B cell (primary cell): ENCODE data around the gene DPM2. TPM values are rescaled to one million over a fixed set of nuclear protein-coding genes. Genes with fewer than 3 reads are reported as not detected.

Experiments used
- ATAC-seq: fragments of 200-7000 bp; cut with Tn5 transposase; one replicate; pipeline ENCODE4 v1.10.0; 2021; ENCODE audit warnings: low read depth, mild to moderate bottlenecking, moderate number of reproducible peaks, moderate library complexity
- CTCF ChIA-PET: fragments of 350-600 bp; sonication (Branson Sonifier 250); formaldehyde crosslinking; loops from one replicate; lab custom pipeline; 2021; ENCODE audit warnings: antibody characterized with exemption, inconsistent platforms; lab: Charles Lee
- POLR2A ChIA-PET: fragments of 350-600 bp; sonication (Branson Sonifier 250); formaldehyde crosslinking; loops from one replicate; lab custom pipeline; 2021; ENCODE audit warnings: antibody characterized with exemption; lab: Charles Lee
- DNase-seq: peaks from one replicate; pipeline ENCODE4 v3.0.0; 2013
- H2AFZ ChIP-seq: 2 replicates; pipeline ENCODE4 v1.6.1; 2012; ENCODE audit warnings: mild to moderate bottlenecking, low read depth, low read length; ENCODE audit not compliant: insufficient read depth, poor library complexity, severe bottlenecking
- H3K27ac ChIP-seq, 2 donors: 1 replicate in 1 of 2; 2 replicates in 1 of 2; pipeline ENCODE4 v1.5.1; 2012 to 2013; ENCODE audit warnings: low read length in 2 of 2, mild to moderate bottlenecking in 2 of 2, moderate library complexity in 1 of 2
- H3K27me3 ChIP-seq, 4 experiments: fragments of 200-600 bp in 1 of 4; sonication (generic) in 1 of 4; replicated peaks in 1 of 4; 1 replicate in 2 of 4; 2 replicates in 2 of 4; pipeline versions ENCODE4 v1.6.1 to v1.7.0; 2013 to 2016; ENCODE audit warnings: low read length in 3 of 4, mild to moderate bottlenecking in 2 of 4, mixed read lengths in 1 of 4, moderate library complexity in 1 of 4; ENCODE audit not compliant: insufficient read depth in 4 of 4, control insufficient read depth in 3 of 4; ENCODE audit errors: control extremely low read depth in 1 of 4
- H3K36me3 ChIP-seq, 2 experiments: replicated peaks in 1 of 2; 1 replicate in 1 of 2; 2 replicates in 1 of 2; pipeline versions ENCODE4 v1.6.1 to v1.7.1; 2013; ENCODE audit warnings: low read length in 1 of 2; ENCODE audit not compliant: insufficient read depth in 2 of 2, control insufficient read depth in 1 of 2; ENCODE audit errors: control extremely low read depth in 1 of 2, extremely low read depth in 1 of 2
- H3K4me1 ChIP-seq, 2 donors: fragments of 200-600 bp in 1 of 2; sonication (generic) in 1 of 2; 1 replicate in 1 of 2; 2 replicates in 1 of 2; pipeline versions ENCODE4 v1.5.1 to v1.6.1; 2013 to 2017; ENCODE audit warnings: low read length in 2 of 2; ENCODE audit not compliant: control insufficient read depth in 2 of 2, insufficient read depth in 2 of 2
- H3K4me2 ChIP-seq: replicated peaks from 2 replicates; pipeline ENCODE3; 2012; ENCODE audit warnings: mild to moderate bottlenecking, low read depth, low read length; ENCODE audit not compliant: poor library complexity, severe bottlenecking
- H3K4me3 ChIP-seq, 5 experiments: fragments of 200-600 bp in 1 of 5; sonication (generic) in 1 of 5; 1 replicate in 3 of 5; 2 replicates in 2 of 5; pipeline versions ENCODE4 v1.5.1 to v1.7.0; 2011 to 2016; ENCODE audit warnings: low read length in 4 of 5, mild to moderate bottlenecking in 4 of 5, low read depth in 2 of 5, control low read depth in 1 of 5, moderate library complexity in 1 of 5; ENCODE audit not compliant: insufficient read depth in 1 of 5; ENCODE audit errors: control extremely low read depth in 1 of 5, extremely low read depth in 1 of 5
- H3K79me2 ChIP-seq: fragments of 200-600 bp; sonication (generic); one replicate; pipeline ENCODE4 v1.6.0; 2016; ENCODE audit warnings: low read length; ENCODE audit not compliant: control insufficient read depth, insufficient read depth
- H3K9ac ChIP-seq: fragments of 200-600 bp; sonication (generic); 2 replicates; pipeline ENCODE4 v1.6.1; 2017; ENCODE audit warnings: mild to moderate bottlenecking, low read length, moderate library complexity
- H3K9me3 ChIP-seq, 3 donors: one replicate each; pipeline versions ENCODE4 v1.6.1 to v1.7.1; 2013; ENCODE audit warnings: low read length in 2 of 3; ENCODE audit not compliant: control insufficient read depth in 2 of 3, insufficient read depth in 1 of 3; ENCODE audit errors: control extremely low read depth in 1 of 3
- H4K20me1 ChIP-seq: 2 replicates; pipeline ENCODE4 v1.6.0; 2012; ENCODE audit warnings: mild to moderate bottlenecking, low read length; ENCODE audit not compliant: insufficient read depth, control insufficient read depth, poor library complexity, severe bottlenecking
- H3K27ac Mint-ChIP-seq: one replicate; pipeline ENCODE4 v1.8.0; 2021; ENCODE audit warnings: mixed read lengths
- H3K27me3 Mint-ChIP-seq: one replicate; pipeline ENCODE4 v1.8.0; 2021; ENCODE audit warnings: mixed read lengths
- H3K4me1 Mint-ChIP-seq: one replicate; pipeline ENCODE4 v1.8.0; 2021; ENCODE audit warnings: mixed read lengths
- H3K4me3 Mint-ChIP-seq: one replicate; pipeline ENCODE4 v1.8.0; 2021; ENCODE audit warnings: mixed read lengths
- H3K9me3 Mint-ChIP-seq: one replicate; pipeline ENCODE4 v1.8.0; 2022; ENCODE audit warnings: mixed read lengths; ENCODE audit not compliant: insufficient read depth
- CTCF ChIP-seq: fragments of 200-600 bp; IDR thresholded peaks from one replicate; pipeline ENCODE4 v1.8.0; 2022; ENCODE audit warnings: antibody characterized with exemption, mild to moderate bottlenecking
- EZH2 ChIP-seq: IDR thresholded peaks from 2 replicates; pipeline ENCODE4 v1.6.1; 2012; ENCODE audit warnings: borderline replicate concordance, low read depth, mild to moderate bottlenecking, moderate library complexity, low read length; ENCODE audit not compliant: insufficient read depth, poor library complexity, severe bottlenecking
- WGBS: methylation state at CpG from one replicate; pipeline ENCODE4 v1.1.5; 2013; ENCODE audit warnings: missing lambda C conversion rate; ENCODE audit not compliant: insufficient coverage; 5-methylcytosine and 5-hydroxymethylcytosine counted together
- intact Hi-C: fragments of 100-400 bp; cut with micrococcal nuclease; formaldehyde crosslinking; loops from one replicate; pipeline ENCODE4 v1.10.0; 2022
- polyA plus RNA-seq: library from polyadenylated mRNA; depleted of rRNA; stranded (reverse); fragments of >200 nt; gene quantifications from 2 replicates; pipeline ENCODE4 v1.2.3, GENCODE V29; 2012
- total RNA-seq, 2 donors: library from RNA; stranded (reverse); fragments of 120-200 nt in 1 of 2; gene quantifications; 1 replicate in 1 of 2; 2 replicates in 1 of 2; pipeline versions ENCODE4 v1.2.3 to v1.2.4, GENCODE V29; 2013 to 2022

DPM2 gene
- total and polyA plus RNA-seq, 2 donors (not counting 1 experiment from before 2014, with no cell fraction given) = 34.1 to 42.9 TPM

- no peaks in the 10 kb centered on the region for H3K9me3 ChIP-seq
- DNase-seq (peak; percentile 40), ATAC-seq (no peak)
- Mint-ChIP-seq H3K27ac (peak overlapping the region; percentile 82), H3K4me3 (peak overlapping the region; percentile 86), H3K27me3 (no peaks in the 10 kb centered on the region), H3K9me3 (no peaks in the 10 kb centered on the region), H3K4me1 (peaks cover 78% of the 10 kb centered on the region)
- CTCF ChIA-PET = interaction anchor here (1.3 to 20.6 kb wide), 5 partner anchors 19 to 141 kb away, joined by 6 to 282 read pairs (median 10); no protein-coding TSS in a partner anchor
- peak overlapping the region; percentile 78 for H3K9ac ChIP-seq
- WGBS = 77% methylated on average over 5 of the region's 6 CpGs
- H4K20me1 ChIP-seq = peaks cover 87% of the 10 kb centered on the region
- H3K79me2 ChIP-seq = peaks cover 92% of the 10 kb centered on the region
- H3K27me3 ChIP-seq = no peaks in the 10 kb centered on the region
- H3K4me3 ChIP-seq = peak overlapping the region in 1 of 5 experiments; percentile 95
- H3K4me2 ChIP-seq = peak overlapping the region; percentile 75
- H2AFZ ChIP-seq = no peak overlapping the region
- peaks cover 0 to 27% of the 10 kb centered on the region in 2 experiments for H3K36me3 ChIP-seq
- TF ChIP-seq EZH2 (no peak), CTCF (no peak)
- H3K27ac ChIP-seq = peak overlapping the region; percentile 25 to 97
- peaks cover 78 to 88% of the 10 kb centered on the region in 2 donors for H3K4me1 ChIP-seq
- POLR2A ChIA-PET = interaction anchor here (1.5 to 15.3 kb wide), 2 partner anchors 15 to 54 kb away, joined by 3 to 212 read pairs; no protein-coding TSS in a partner anchor
- intact Hi-C loops = loop anchor here (5.0 kb wide), 1 partner anchor 141 kb away; no protein-coding TSS in a partner anchor
Observed at GRCh38 chr9:127976498-127976897, 38.8 kb upstream of the DPM2 start.
